ENCODE measurements around the gene NR3C1.

- TF ChIP-seq EZH2 (IDR thresholded peaks at IDR 0.05; ENCODE audit: borderline replicate concordance, insufficient read depth, low read length, poor library complexity, severe bottlenecking) (no peak), CTCF (IDR thresholded peaks at IDR 0.05; ENCODE audit: poor library complexity, severe bottlenecking) (no peak)
These were observed 101.0 kb downstream of the NR3C1 start for GRCh38 chr5:143302341-143303045.

Data from neural cell (in vitro differentiated cells).